Lower leg skin (tissue), 3 donors: ENCODE results near the gene LIAS.

Source experiments
- CTCF ChIP-seq, 3 donors: fragments of 450-650 bp; IDR thresholded peaks; one replicate each; pipeline ENCODE4 v1.5.1; 2016; ENCODE audit warnings: antibody characterized with exemption in 3 of 3, mild to moderate bottlenecking in 3 of 3, moderate library complexity in 2 of 3
- POLR2A ChIP-seq, 2 donors: fragments of 450-650 bp; IDR thresholded peaks; one replicate each; pipeline ENCODE4 v1.6.1; 2016 to 2017; ENCODE audit warnings: antibody characterized with exemption in 2 of 2, mild to moderate bottlenecking in 1 of 2, moderate library complexity in 1 of 2

GRCh38 chr4:39525822-39526690 is 67.2 kb downstream of the LIAS start:
- no peak for TF ChIP-seq CTCF (IDR thresholded peaks at IDR 0.05)
- TF ChIP-seq POLR2A (IDR thresholded peaks at IDR 0.05), result no peak
